ENCODE results near the gene TP53AIP1.

DNA sequence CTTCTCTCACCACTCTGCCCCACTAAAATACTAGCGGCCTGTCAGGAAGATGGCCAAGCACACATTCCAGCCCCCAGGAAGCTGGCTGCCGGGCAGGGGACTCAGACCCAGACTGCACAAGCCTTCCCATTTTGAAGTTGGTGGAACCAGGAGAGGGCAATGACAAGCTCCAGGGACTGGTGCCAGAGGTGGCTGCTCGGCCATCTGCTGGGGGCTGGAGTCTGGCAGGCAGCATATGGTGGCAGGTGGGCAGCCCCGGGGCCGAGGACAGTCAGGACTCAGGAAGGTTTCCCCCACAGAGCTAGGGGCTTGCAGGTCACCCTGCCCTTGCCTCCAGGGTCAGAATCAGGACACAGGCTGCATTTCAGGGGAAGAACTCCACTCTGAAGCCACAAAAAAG, 28.9 kb downstream of the TP53AIP1 start:
- TF ChIP-seq, protein P1, sequence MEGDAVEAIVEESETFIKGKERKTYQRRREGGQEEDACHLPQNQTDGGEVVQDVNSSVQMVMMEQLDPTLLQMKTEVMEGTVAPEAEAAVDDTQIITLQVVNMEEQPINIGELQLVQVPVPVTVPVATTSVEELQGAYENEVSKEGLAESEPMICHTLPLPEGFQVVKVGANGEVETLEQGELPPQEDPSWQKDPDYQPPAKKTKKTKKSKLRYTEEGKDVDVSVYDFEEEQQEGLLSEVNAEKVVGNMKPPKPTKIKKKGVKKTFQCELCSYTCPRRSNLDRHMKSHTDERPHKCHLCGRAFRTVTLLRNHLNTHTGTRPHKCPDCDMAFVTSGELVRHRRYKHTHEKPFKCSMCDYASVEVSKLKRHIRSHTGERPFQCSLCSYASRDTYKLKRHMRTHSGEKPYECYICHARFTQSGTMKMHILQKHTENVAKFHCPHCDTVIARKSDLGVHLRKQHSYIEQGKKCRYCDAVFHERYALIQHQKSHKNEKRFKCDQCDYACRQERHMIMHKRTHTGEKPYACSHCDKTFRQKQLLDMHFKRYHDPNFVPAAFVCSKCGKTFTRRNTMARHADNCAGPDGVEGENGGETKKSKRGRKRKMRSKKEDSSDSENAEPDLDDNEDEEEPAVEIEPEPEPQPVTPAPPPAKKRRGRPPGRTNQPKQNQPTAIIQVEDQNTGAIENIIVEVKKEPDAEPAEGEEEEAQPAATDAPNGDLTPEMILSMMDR (IDR thresholded peaks at IDR 0.05; ENCODE audit: poor library complexity), result no peak
- no peak for TF ChIP-seq EZH2phosphoT487 (IDR thresholded peaks at IDR 0.05; ENCODE audit: low read depth, severe bottlenecking, unreplicated experiment)
- no peak for TF ChIP-seq EZH2 (IDR thresholded peaks at IDR 0.05; ENCODE audit: borderline replicate concordance)

Measured in hepatocyte (in vitro differentiated cells).